HepG2 (cell line): ENCODE measurements around the gene PAM16. TPM values are rescaled to one million over a fixed set of nuclear protein-coding genes. Genes with fewer than 3 reads are reported as not detected.
A peak's percentile ranks its signal among the peaks of the same experiment; 100 is the strongest.

Source experiments
- ELF3 ChIP-seq: IDR thresholded peaks from 2 replicates; pipeline ENCODE4 v1.6.1; 2016; ENCODE audit warnings: missing genetic modification reagents, missing compliant biosample characterization
- FOSL2 ChIP-seq: sonication (generic); formaldehyde crosslinking; IDR thresholded peaks from 2 replicates; pipeline ENCODE4 v1.4.0; 2020; ENCODE audit warnings: missing genetic modification reagents
- HMGXB4 ChIP-seq, 2 experiments: sonication (generic) in 1 of 2; formaldehyde crosslinking in 1 of 2; IDR thresholded peaks; 2 replicates each; pipeline versions ENCODE4 v1.4.0 to v1.6.1; 2018 to 2020; ENCODE audit warnings: missing genetic modification reagents in 2 of 2, borderline replicate concordance in 1 of 2, low read depth in 1 of 2, mild to moderate bottlenecking in 1 of 2, missing biosample characterization in 1 of 2
- HNRNPLL ChIP-seq: fragments of 200-400 bp; formaldehyde crosslinking; IDR thresholded peaks from 2 replicates; pipeline ENCODE4 v1.6.1; 2017; ENCODE audit warnings: mild to moderate bottlenecking, low read depth, low read length; ENCODE audit not compliant: poor library complexity, severe bottlenecking
- NFKB2 ChIP-seq: sonication (generic); formaldehyde crosslinking; IDR thresholded peaks from 2 replicates; pipeline ENCODE4 v1.4.0; 2020; ENCODE audit warnings: missing genetic modification reagents, borderline replicate concordance
- PATZ1 ChIP-seq: sonication (generic); formaldehyde crosslinking; IDR thresholded peaks from 2 replicates; pipeline ENCODE4 v1.4.0; 2020; ENCODE audit warnings: missing genetic modification reagents
- REXO4 ChIP-seq: sonication (generic); formaldehyde crosslinking; IDR thresholded peaks from 2 replicates; pipeline ENCODE4 v1.8.0; 2022; ENCODE audit warnings: missing genetic modification reagents, mild to moderate bottlenecking, borderline replicate concordance
- RXRB ChIP-seq: IDR thresholded peaks from 2 replicates; pipeline ENCODE4 v1.6.1; 2016; ENCODE audit warnings: borderline replicate concordance, missing genetic modification reagents, missing compliant biosample characterization
- SALL2 ChIP-seq: sonication (generic); formaldehyde crosslinking; IDR thresholded peaks from 2 replicates; pipeline ENCODE4 v1.8.1; 2023; ENCODE audit warnings: mild to moderate bottlenecking, missing genetic modification reagents, inconsistent platforms
- SMAD1 ChIP-seq: sonication (generic); formaldehyde crosslinking; IDR thresholded peaks from 2 replicates; pipeline ENCODE4 v1.4.0; 2020; ENCODE audit warnings: missing genetic modification reagents, low read depth, mild to moderate bottlenecking, borderline replicate concordance
- TFAP4 ChIP-seq: sonication (generic); IDR thresholded peaks from 2 replicates; pipeline ENCODE4 v1.6.1; 2016; ENCODE audit warnings: low read depth, borderline replicate concordance
- UBTF ChIP-seq: sonication (generic); formaldehyde crosslinking; IDR thresholded peaks from 2 replicates; pipeline ENCODE4 v1.4.0; 2020; ENCODE audit warnings: mild to moderate bottlenecking, missing genetic modification reagents
- XRCC5 ChIP-seq: fragments of 200-400 bp; formaldehyde crosslinking; optimal IDR thresholded peaks from 2 replicates; pipeline ENCODE3; 2017; ENCODE audit warnings: mild to moderate bottlenecking, low read length
- ZNF142 ChIP-seq: sonication (generic); formaldehyde crosslinking; IDR thresholded peaks from 2 replicates; pipeline ENCODE4 v1.4.0; 2020; ENCODE audit warnings: missing genetic modification reagents
- ZNF468 ChIP-seq: sonication (generic); formaldehyde crosslinking; IDR thresholded peaks from 2 replicates; pipeline ENCODE4 v1.8.0; 2022; ENCODE audit warnings: mild to moderate bottlenecking, moderate library complexity, missing genetic modification reagents
- polyA plus RNA-seq, 8 experiments: library from polyadenylated mRNA; depleted of rRNA in 3 of 8; stranded (reverse) in 7 of 8; unstranded in 1 of 8; fragments of >200 nt; fragmentation: Illumina TruSeq in 4 of 8; extraction: Trizol in 4 of 8; gene quantifications; 2 replicates each; pipeline versions ENCODE4 v1.2.1 to v1.2.3, GENCODE V29; 2011 to 2016; ENCODE audit warnings: low read depth in 4 of 8, missing spikeins in 1 of 8, mixed read lengths in 1 of 8; ENCODE audit not compliant: insufficient read depth in 1 of 8
- total RNA-seq, 5 experiments: library from RNA; depleted of rRNA; stranded (reverse); fragments of >200 nt; fragmentation: Illumina TruSeq; extraction: Trizol; gene quantifications; 2 replicates each; pipeline ENCODE4 v1.2.3, GENCODE V29; 2016; ENCODE audit warnings: low read depth in 1 of 5

Gene PAM16
- total and polyA plus RNA-seq, 2 of the 13 experiments (the other 11 are each of a cell fraction or from before 2014, with no cell fraction given) = 51.5 to 51.8 TPM

GRCh38 chr16:4330277-4330874 lies 20.7 kb downstream of the PAM16 start (continued):
- TF ChIP-seq RXRB = peak; percentile 54; the same call in 1 of the 2 replicates
- TF ChIP-seq UBTF (CRISPR knock-in tag) = 0 out of 2 replicates have a peak, but pooled peaks have one; percentile 20
- TF ChIP-seq ZNF468 (CRISPR knock-in tag) = no peak
- peak; percentile 79 for TF ChIP-seq TFAP4
- TF ChIP-seq XRCC5 = peak; percentile 73
- TF ChIP-seq SALL2 (CRISPR knock-in tag) = no peak
- TF ChIP-seq PATZ1 (CRISPR knock-in tag) = peak; percentile 78
- peak; percentile 28; the same call in 1 of the 2 replicates for TF ChIP-seq NFKB2
- TF ChIP-seq ZNF142 (CRISPR knock-in tag) = 0 out of 2 replicates have a peak, but pooled peaks have one; percentile 28
- peak; percentile 23 for TF ChIP-seq HNRNPLL
- no peak for TF ChIP-seq REXO4 (CRISPR knock-in tag)
- 0 out of 2 replicates have a peak, but pooled peaks have one; percentile 11 for TF ChIP-seq SMAD1
- peak; percentile 47 to 58; a peak in 3 of 4 replicates for TF ChIP-seq HMGXB4 (CRISPR knock-in tag; IDR thresholded peaks at IDR 0.05; ENCODE audit: borderline replicate concordance in 1 of 2, low read depth in 1 of 2)
- TF ChIP-seq FOSL2 (CRISPR knock-in tag) = peak; percentile 44
- peak; percentile 49; the same call in 1 of the 2 replicates for TF ChIP-seq ELF3 (CRISPR knock-in tag)
